ENCODE measurements around the gene NEBL. TPM values are rescaled to one million over a fixed set of nuclear protein-coding genes. Genes with fewer than 3 reads are reported as not detected.

NEBL gene
- total and polyA plus RNA-seq, 7 experiments from 2014 or later = 0.05 to 1.4 (median 0.13) TPM; not detected in 2

DNA sequence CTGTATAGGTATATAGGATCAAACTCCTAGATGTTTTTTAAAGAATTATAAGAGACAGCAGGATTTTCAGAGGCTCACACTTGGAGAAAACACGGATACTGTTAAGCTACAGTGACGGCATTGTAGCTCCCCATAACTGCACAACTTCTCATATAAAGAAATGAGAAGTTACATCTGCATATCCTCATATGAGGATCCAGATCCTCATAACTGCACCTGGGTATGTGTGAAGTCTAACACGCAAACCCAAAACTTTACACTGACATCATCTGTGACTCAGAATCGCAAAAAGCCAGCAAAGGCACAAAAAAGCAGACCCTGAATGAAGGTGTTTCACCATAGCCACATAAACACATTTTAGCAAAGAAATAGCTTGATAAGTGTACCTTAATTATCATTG is 34.1 kb downstream of the NEBL start:
- no peak overlapping the region for H3K4me3 ChIP-seq (ENCODE audit: low read length)
- H3K36me3 ChIP-seq (ENCODE audit: control insufficient read depth in 2 of 3, insufficient read depth in 3 of 3, low read length in 3 of 3) = no peaks in the 10 kb centered on the region
- ChIA-PET POLR2A (no interaction called here), CTCF (no interaction called here)
- DNase-seq (no peak), ATAC-seq (no peak)
- H3K27me3 ChIP-seq (ENCODE audit: control insufficient read depth in 2 of 2, insufficient read depth in 2 of 2, low read length in 2 of 2) = no peaks in the 10 kb centered on the region
- H3K9me3 ChIP-seq (ENCODE audit: control insufficient read depth in 2 of 3, low read length in 3 of 3) = no peaks in the 10 kb centered on the region
- no peak overlapping the region for H3K4me3 Mint-ChIP-seq
- no peak overlapping the region for H3K27ac Mint-ChIP-seq
- H3K9me3 Mint-ChIP-seq = peaks cover 0 to 1% (median 0%) of the 10 kb centered on the region in 11 donors
- peaks cover 0 to 16% (median 4%) of the 10 kb centered on the region in 5 donors for H3K27me3 Mint-ChIP-seq
- no peaks in the 10 kb centered on the region for H3K36me3 Mint-ChIP-seq
- H3K4me1 ChIP-seq (ENCODE audit: control insufficient read depth in 2 of 2, insufficient read depth in 2 of 2, low read length in 2 of 2) = no peaks in the 10 kb centered on the region
- no peak overlapping the region for H3K27ac ChIP-seq (ENCODE audit: low read depth, low read length)
- no peaks in the 10 kb centered on the region for H3K4me1 Mint-ChIP-seq
- intact Hi-C loops (cut with micrococcal nuclease) = no loop called here

GRCh38 chr10:20858292-20859124 is 38.6 kb downstream of the NEBL start:
- Mint-ChIP-seq H3K27me3 (peaks cover 0 to 9% (median 7%) of the 10 kb centered on the region in 5 donors), H3K27ac (no peak overlapping the region), H3K36me3 (no peaks in the 10 kb centered on the region), H3K9me3 (peaks cover 0 to 1% (median 0%) of the 10 kb centered on the region in 11 donors), H3K4me1 (no peaks in the 10 kb centered on the region), H3K4me3 (no peak overlapping the region)
- DNase-seq (no peak), ATAC-seq (no peak)
- H3K27me3 ChIP-seq (ENCODE audit: control insufficient read depth in 2 of 2, insufficient read depth in 2 of 2, low read length in 2 of 2) = no peaks in the 10 kb centered on the region
- intact Hi-C loops (cut with micrococcal nuclease) = loop anchor here in 1 of 2 donors (2.0 kb wide), 1 partner anchor 1094 kb away; no protein-coding TSS in a partner anchor
- H3K4me3 ChIP-seq (ENCODE audit: low read length) = no peak overlapping the region
- no peak overlapping the region for H3K27ac ChIP-seq (ENCODE audit: low read depth, low read length)
- ChIA-PET CTCF (no interaction called here), POLR2A (no interaction called here)
- H3K36me3 ChIP-seq (ENCODE audit: control insufficient read depth in 2 of 3, insufficient read depth in 3 of 3, low read length in 3 of 3) = no peaks in the 10 kb centered on the region
- H3K9me3 ChIP-seq (ENCODE audit: control insufficient read depth in 2 of 3, low read length in 3 of 3) = no peaks in the 10 kb centered on the region
- no peaks in the 10 kb centered on the region for H3K4me1 ChIP-seq (ENCODE audit: control insufficient read depth in 2 of 2, insufficient read depth in 2 of 2, low read length in 2 of 2)

- Histone ChIP-seq H3K9me3 (ENCODE audit: control insufficient read depth in 2 of 3, low read length in 3 of 3) (no peaks in the 10 kb centered on the region), H3K36me3 (ENCODE audit: control insufficient read depth in 2 of 3, insufficient read depth in 3 of 3, low read length in 3 of 3) (no peaks in the 10 kb centered on the region), H3K27me3 (ENCODE audit: control insufficient read depth in 2 of 2, insufficient read depth in 2 of 2, low read length in 2 of 2) (no peaks in the 10 kb centered on the region), H3K4me1 (ENCODE audit: control insufficient read depth in 2 of 2, insufficient read depth in 2 of 2, low read length in 2 of 2) (no peaks in the 10 kb centered on the region), H3K27ac (ENCODE audit: low read depth, low read length) (no peak overlapping the region), H3K4me3 (ENCODE audit: low read length) (no peak overlapping the region)
- ChIA-PET CTCF (no interaction called here), POLR2A (no interaction called here)
- Mint-ChIP-seq H3K4me3 (no peak overlapping the region), H3K4me1 (no peaks in the 10 kb centered on the region), H3K27me3 (peaks cover 0 to 11% (median 4%) of the 10 kb centered on the region in 5 donors), H3K36me3 (no peaks in the 10 kb centered on the region), H3K9me3 (peaks cover 0 to 7% (median 0%) of the 10 kb centered on the region in 11 donors), H3K27ac (no peak overlapping the region)
- DNase-seq = no peak
- intact Hi-C loops (cut with micrococcal nuclease) = no loop called here
- no peak for ATAC-seq
These were observed 40.6 kb downstream of the NEBL start for GRCh38 chr10:20856484-20856883.

DNA sequence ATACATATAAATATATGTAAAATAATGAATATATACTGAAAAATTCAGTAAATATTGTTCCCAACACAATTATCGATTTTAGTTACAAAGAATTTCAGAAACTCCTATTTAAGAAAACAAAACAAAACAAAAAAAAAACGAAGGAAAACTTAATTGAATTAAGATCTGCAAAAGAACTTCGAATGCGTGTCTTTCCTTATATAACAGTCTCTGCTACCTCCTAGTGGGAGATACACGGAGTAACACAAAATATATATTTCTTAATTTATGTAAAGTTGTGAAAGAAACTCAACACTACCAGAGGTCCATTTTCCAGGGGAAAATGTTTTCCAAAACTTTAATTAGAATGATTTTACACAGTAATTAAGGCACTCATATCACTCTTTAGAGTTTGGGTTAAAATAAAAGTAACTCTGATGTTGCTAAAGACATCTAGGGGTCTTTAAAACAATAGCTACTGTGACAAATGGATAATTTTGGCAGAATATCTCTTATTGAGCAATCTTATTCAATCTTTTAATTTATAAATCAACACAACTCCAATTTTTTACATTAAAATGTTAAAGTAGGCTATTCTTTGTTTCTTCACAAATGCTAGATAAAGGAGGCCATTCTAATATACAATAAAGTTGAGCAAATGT is 41.6 kb downstream of the NEBL start:
- intact Hi-C loops (cut with micrococcal nuclease) = no loop called here
- no peaks in the 10 kb centered on the region for H3K4me1 Mint-ChIP-seq
- Histone ChIP-seq H3K27ac (ENCODE audit: low read depth, low read length) (no peak overlapping the region), H3K4me3 (ENCODE audit: low read length) (no peak overlapping the region), H3K4me1 (ENCODE audit: control insufficient read depth in 2 of 2, insufficient read depth in 2 of 2, low read length in 2 of 2) (no peaks in the 10 kb centered on the region), H3K27me3 (ENCODE audit: control insufficient read depth in 2 of 2, insufficient read depth in 2 of 2, low read length in 2 of 2) (no peaks in the 10 kb centered on the region), H3K36me3 (ENCODE audit: control insufficient read depth in 2 of 3, insufficient read depth in 3 of 3, low read length in 3 of 3) (no peaks in the 10 kb centered on the region), H3K9me3 (ENCODE audit: control insufficient read depth in 2 of 3, low read length in 3 of 3) (no peaks in the 10 kb centered on the region)
- H3K9me3 Mint-ChIP-seq = peaks cover 0 to 7% (median 0%) of the 10 kb centered on the region in 11 donors
- ChIA-PET CTCF (no interaction called here), POLR2A (no interaction called here)
- no peak for ATAC-seq
- no peak overlapping the region for H3K4me3 Mint-ChIP-seq
- no peak for DNase-seq
- no peak overlapping the region for H3K27ac Mint-ChIP-seq
- no peaks in the 10 kb centered on the region for H3K36me3 Mint-ChIP-seq
- H3K27me3 Mint-ChIP-seq = peaks cover 0 to 7% (median 4%) of the 10 kb centered on the region in 5 donors

DNA sequence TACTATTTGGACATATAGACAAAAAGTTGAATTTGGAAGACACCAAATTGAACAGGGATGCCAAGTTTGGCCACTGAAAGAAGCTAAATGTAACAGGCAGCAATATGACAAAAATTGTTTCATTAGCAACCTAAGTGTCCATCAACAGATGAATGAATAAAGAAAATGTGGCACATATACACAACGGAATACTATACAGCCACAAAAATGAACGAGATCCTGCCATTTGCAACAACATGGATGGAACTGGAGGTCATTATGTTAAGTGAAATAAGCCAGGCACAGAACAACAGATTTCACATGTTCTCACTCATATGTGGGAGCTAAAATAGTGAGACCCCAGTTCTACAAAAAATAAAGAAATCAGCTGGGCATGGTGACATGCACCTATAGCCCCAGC is 43.8 kb downstream of the NEBL start:
- no peak for DNase-seq
- ChIA-PET POLR2A (no interaction called here), CTCF (no interaction called here)
- H3K36me3 ChIP-seq (ENCODE audit: control insufficient read depth in 2 of 3, insufficient read depth in 3 of 3, low read length in 3 of 3) = no peaks in the 10 kb centered on the region
- no peak overlapping the region for H3K27ac Mint-ChIP-seq
- H3K4me3 ChIP-seq (ENCODE audit: low read length) = no peak overlapping the region
- H3K9me3 ChIP-seq (ENCODE audit: control insufficient read depth in 2 of 3, low read length in 3 of 3) = no peaks in the 10 kb centered on the region
- no peaks in the 10 kb centered on the region for H3K4me1 ChIP-seq (ENCODE audit: control insufficient read depth in 2 of 2, insufficient read depth in 2 of 2, low read length in 2 of 2)
- no peak overlapping the region for H3K27ac ChIP-seq (ENCODE audit: low read depth, low read length)
- H3K36me3 Mint-ChIP-seq = no peaks in the 10 kb centered on the region
- no peak overlapping the region for H3K4me3 Mint-ChIP-seq
- peaks cover 0 to 8% (median 4%) of the 10 kb centered on the region in 5 donors for H3K27me3 Mint-ChIP-seq
- no peaks in the 10 kb centered on the region for H3K4me1 Mint-ChIP-seq
- no peaks in the 10 kb centered on the region for H3K27me3 ChIP-seq (ENCODE audit: control insufficient read depth in 2 of 2, insufficient read depth in 2 of 2, low read length in 2 of 2)
- intact Hi-C loops (cut with micrococcal nuclease) = no loop called here
- peaks cover 0 to 7% (median 0%) of the 10 kb centered on the region in 11 donors for H3K9me3 Mint-ChIP-seq
- ATAC-seq = no peak

GRCh38 chr10:20852303-20852702 is 44.8 kb downstream of the NEBL start:
- Mint-ChIP-seq H3K4me3 (no peak overlapping the region), H3K36me3 (no peaks in the 10 kb centered on the region), H3K9me3 (peaks cover 0 to 7% (median 0%) of the 10 kb centered on the region in 11 donors), H3K27me3 (peaks cover 0 to 8% (median 4%) of the 10 kb centered on the region in 5 donors), H3K4me1 (no peaks in the 10 kb centered on the region), H3K27ac (no peak overlapping the region)
- POLR2A ChIA-PET = interaction anchor here (0.7 kb wide), 1 partner anchor 1164 kb away, joined by 3 read pairs; no protein-coding TSS in a partner anchor
- ATAC-seq (no peak), DNase-seq (no peak)
- intact Hi-C loops (cut with micrococcal nuclease) = no loop called here
- H3K27ac ChIP-seq (ENCODE audit: low read depth, low read length) = no peak overlapping the region
- no peaks in the 10 kb centered on the region for H3K36me3 ChIP-seq (ENCODE audit: control insufficient read depth in 2 of 3, insufficient read depth in 3 of 3, low read length in 3 of 3)
- H3K4me3 ChIP-seq (ENCODE audit: low read length) = no peak overlapping the region
- H3K9me3 ChIP-seq (ENCODE audit: control insufficient read depth in 2 of 3, low read length in 3 of 3) = no peaks in the 10 kb centered on the region
- CTCF ChIA-PET = interaction anchor here (0.6 kb wide), 1 partner anchor 9 kb away, joined by 3 read pairs; no protein-coding TSS in a partner anchor
- no peaks in the 10 kb centered on the region for H3K4me1 ChIP-seq (ENCODE audit: control insufficient read depth in 2 of 2, insufficient read depth in 2 of 2, low read length in 2 of 2)
- H3K27me3 ChIP-seq (ENCODE audit: control insufficient read depth in 2 of 2, insufficient read depth in 2 of 2, low read length in 2 of 2) = no peaks in the 10 kb centered on the region

Measured in naive thymus-derived CD4-positive, alpha-beta T cell (primary cell).